CD4-positive, CD25-positive, alpha-beta regulatory T cell (primary cell): Measurements from ENCODE around the gene ITPKC. TPM values are rescaled to one million over a fixed set of nuclear protein-coding genes. Genes with fewer than 3 reads are reported as not detected.
A peak's percentile ranks its signal among the peaks of the same experiment; 100 is the strongest.

Experiments
- ATAC-seq, 2 donors: fragments of 150-1000 bp; cut with Tn5 transposase; one replicate each; pipeline ENCODE4 v1.10.0; 2021; ENCODE audit warnings: low read depth in 2 of 2, moderate number of reproducible peaks in 2 of 2, moderate library complexity in 1 of 2
- DNase-seq, 3 donors: peaks; one replicate each; pipeline versions ENCODE4 v3.0.0 to v3.0.0-alpha.2; 2012 to 2022; ENCODE audit warnings: mixed read lengths in 1 of 3
- H3K27ac ChIP-seq: one replicate; pipeline ENCODE4 v1.7.0; 2013; ENCODE audit warnings: mild to moderate bottlenecking, low read length; ENCODE audit not compliant: insufficient read depth, poor library complexity, severe bottlenecking
- H3K27me3 ChIP-seq: one replicate; pipeline ENCODE4 v1.7.0; 2013; ENCODE audit warnings: low read length; ENCODE audit not compliant: control insufficient read depth, insufficient read depth
- H3K36me3 ChIP-seq: one replicate; pipeline ENCODE4 v1.7.0; 2013; ENCODE audit warnings: mild to moderate bottlenecking, low read length, moderate library complexity; ENCODE audit not compliant: control insufficient read depth, insufficient read depth
- H3K4me1 ChIP-seq: 2 replicates; pipeline ENCODE4 v1.7.0; 2013; ENCODE audit warnings: mild to moderate bottlenecking, low read length; ENCODE audit not compliant: insufficient read depth, control insufficient read depth, poor library complexity, severe bottlenecking
- H3K4me3 ChIP-seq: one replicate; pipeline ENCODE4 v1.7.0; 2013; ENCODE audit warnings: low read depth, mild to moderate bottlenecking, low read length, moderate library complexity
- H3K9me3 ChIP-seq, 2 experiments: 1 replicate in 1 of 2; 2 replicates in 1 of 2; pipeline ENCODE4 v1.7.0; 2013; ENCODE audit warnings: low read length in 2 of 2, mild to moderate bottlenecking in 1 of 2, moderate library complexity in 1 of 2; ENCODE audit not compliant: control insufficient read depth in 2 of 2
- H3K27ac Mint-ChIP-seq, 3 donors: one replicate each; pipeline ENCODE4 v1.8.0; 2020 to 2022; ENCODE audit warnings: mild to moderate bottlenecking in 3 of 3, mixed read lengths in 3 of 3, moderate library complexity in 2 of 3
- H3K27me3 Mint-ChIP-seq: one replicate; pipeline ENCODE4 v1.8.0; 2022; ENCODE audit warnings: mild to moderate bottlenecking, mixed read lengths
- H3K36me3 Mint-ChIP-seq: one replicate; pipeline ENCODE4 v1.8.0; 2020; ENCODE audit warnings: mixed read lengths
- H3K4me1 Mint-ChIP-seq, 4 donors: one replicate each; pipeline ENCODE4 v1.8.0; 2020 to 2022; ENCODE audit warnings: mixed read lengths in 4 of 4, mild to moderate bottlenecking in 1 of 4
- H3K4me3 Mint-ChIP-seq, 4 donors: one replicate each; pipeline ENCODE4 v1.8.0; 2020 to 2022; ENCODE audit warnings: mild to moderate bottlenecking in 4 of 4, mixed read lengths in 4 of 4, moderate library complexity in 3 of 4
- H3K9me3 Mint-ChIP-seq, 7 donors: one replicate each; pipeline ENCODE4 v1.8.0; 2020 to 2022; ENCODE audit warnings: mixed read lengths in 7 of 7, mild to moderate bottlenecking in 3 of 7, moderate library complexity in 2 of 7
- polyA plus RNA-seq, 4 donors: library from polyadenylated mRNA; unstranded; fragments of 300-500 nt; fragmentation: Illumina TruSeq; gene quantifications; one replicate each; pipeline ENCODE4 v1.2.3, GENCODE V29; 2021
- total RNA-seq: library from RNA; stranded (reverse); gene quantifications from one replicate; pipeline ENCODE4 v1.2.3, GENCODE V29; 2022

Gene ITPKC
- total and polyA plus RNA-seq, 5 donors from 2014 or later = 2.2 to 5.6 (median 4.5) TPM

DNA sequence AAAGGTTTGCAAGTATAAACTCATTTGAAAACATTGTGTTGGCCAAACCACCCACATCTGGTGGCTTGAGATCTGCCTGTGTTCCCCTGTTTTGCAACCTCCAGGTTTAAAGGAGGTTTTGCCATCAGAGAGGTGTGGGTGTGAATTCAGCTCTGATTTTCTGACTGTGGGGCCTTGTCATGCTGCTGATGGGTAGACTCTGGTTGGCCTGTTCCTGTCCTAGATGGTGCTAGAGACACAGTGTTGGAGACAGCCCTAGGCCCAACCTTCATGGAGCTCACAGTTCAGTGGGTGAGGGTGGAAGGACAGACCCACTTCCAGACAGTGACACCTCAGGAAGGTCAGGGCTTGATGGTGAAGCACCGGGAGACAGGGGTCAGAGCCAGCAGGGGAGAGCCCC, 68.6 kb downstream of the ITPKC start:
- H3K4me1 ChIP-seq = no peaks in the 10 kb centered on the region
- peak overlapping the region in 2 of 3 donors; percentile 26 to 52 for H3K27ac Mint-ChIP-seq
- H3K9me3 Mint-ChIP-seq = no peaks in the 10 kb centered on the region
- no peak overlapping the region for H3K27ac ChIP-seq
- DNase-seq (no peak), ATAC-seq (no peak)
- H3K4me1 Mint-ChIP-seq = peaks cover 0 to 17% (median 10%) of the 10 kb centered on the region in 4 donors
- H3K36me3 Mint-ChIP-seq = peaks cover 24% of the 10 kb centered on the region
- H3K27me3 ChIP-seq = no peaks in the 10 kb centered on the region
- peaks cover 20% of the 10 kb centered on the region for H3K36me3 ChIP-seq
- H3K27me3 Mint-ChIP-seq = no peaks in the 10 kb centered on the region
- no peak overlapping the region for H3K4me3 Mint-ChIP-seq
- no peaks in the 10 kb centered on the region for H3K9me3 ChIP-seq
- H3K4me3 ChIP-seq = no peak overlapping the region

DNA sequence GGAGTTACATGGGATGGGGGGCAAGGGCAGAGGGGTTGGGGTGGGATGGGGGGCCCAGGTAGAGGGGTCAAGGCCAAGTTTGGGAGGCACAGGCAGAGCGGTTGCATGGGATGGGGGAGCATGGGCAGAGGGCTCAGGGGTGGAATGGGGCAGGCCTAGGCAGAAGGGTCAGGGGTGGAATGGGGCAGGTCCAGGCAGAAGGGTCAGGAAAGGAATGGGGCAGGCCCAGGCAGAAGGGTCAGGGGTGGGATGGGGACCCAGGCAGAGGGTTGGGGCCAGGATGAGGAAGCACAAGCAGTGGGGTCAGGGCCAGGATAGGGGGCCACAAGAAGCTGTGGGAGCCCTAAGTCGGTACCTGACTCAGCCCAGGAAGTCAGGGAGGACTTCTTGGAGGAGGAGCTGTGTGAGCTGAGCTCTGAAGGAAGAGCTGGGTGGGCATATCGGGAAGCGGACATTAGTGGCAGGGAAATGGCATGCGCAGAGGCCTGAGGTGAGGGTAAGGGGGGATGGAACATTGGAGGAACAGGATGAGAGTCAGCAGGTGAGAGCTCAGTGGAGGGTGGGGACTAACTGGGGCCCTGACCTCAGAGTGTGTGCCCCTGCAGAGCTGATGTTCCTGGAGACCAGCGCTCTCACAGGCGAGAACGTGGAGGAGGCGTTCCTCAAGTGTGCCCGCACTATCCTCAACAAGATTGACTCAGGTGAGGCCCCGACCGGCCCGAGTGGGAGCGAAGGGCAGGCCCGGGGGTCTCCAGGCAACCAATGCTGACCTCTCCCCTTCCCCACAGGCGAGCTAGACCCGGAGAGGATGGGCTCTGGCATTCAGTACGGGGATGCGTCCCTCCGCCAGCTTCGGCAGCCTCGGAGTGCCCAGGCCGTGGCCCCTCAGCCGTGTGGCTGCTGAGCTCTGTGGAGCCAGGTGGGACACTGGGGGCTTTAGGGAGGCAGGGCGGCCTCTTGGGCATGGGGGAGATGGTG, 69.4 kb downstream of the ITPKC start:
- ATAC-seq = no peak
- Mint-ChIP-seq H3K36me3 (peaks cover 21% of the 10 kb centered on the region), H3K4me3 (no peak overlapping the region), H3K4me1 (peaks cover 0 to 14% (median 10%) of the 10 kb centered on the region in 4 donors), H3K9me3 (no peaks in the 10 kb centered on the region), H3K27me3 (no peaks in the 10 kb centered on the region), H3K27ac (no peak overlapping the region)
- Histone ChIP-seq H3K4me1 (no peaks in the 10 kb centered on the region), H3K27ac (no peak overlapping the region), H3K36me3 (peaks cover 25% of the 10 kb centered on the region), H3K4me3 (no peak overlapping the region), H3K27me3 (no peaks in the 10 kb centered on the region), H3K9me3 (no peaks in the 10 kb centered on the region)
- DNase-seq = no peak

Other genes with a start within 250 kb of the ITPKC start
- 195 TPM for gene SHKBP1, start 140.2 kb upstream of the ITPKC start, total RNA-seq
- gene SHKBP1, start 140.2 kb upstream of the ITPKC start, polyA plus RNA-seq = 100 to 1,000 TPM; 120 to 172 (median 151) TPM
- gene LTBP4, start 115.7 kb upstream of the ITPKC start, total RNA-seq = 115 TPM
- 10 to 100 TPM; 20.7 to 32.0 (median 26.7) TPM for gene LTBP4, start 115.7 kb upstream of the ITPKC start, polyA plus RNA-seq
- 10.4 TPM for gene NUMBL, start 26.5 kb upstream of the ITPKC start, total RNA-seq
- 1 to 10 TPM in 1 of 4 donors, under 1 TPM in 3; 0.17 to 1.3 (median 0.43) TPM for gene NUMBL, start 26.5 kb upstream of the ITPKC start, polyA plus RNA-seq
- gene COQ8B, start 226 bp upstream of the ITPKC start, total RNA-seq = 32.4 TPM
- 10 to 100 TPM; 10.6 to 15.0 (median 13.5) TPM for gene COQ8B, start 226 bp upstream of the ITPKC start, polyA plus RNA-seq
- gene ACTMAP, start 33.4 kb downstream of the ITPKC start, total RNA-seq = 5.5 TPM
- gene ACTMAP, start 33.4 kb downstream of the ITPKC start, polyA plus RNA-seq = 1 to 10 TPM; 2.1 to 3.2 (median 2.6) TPM
- gene SNRPA, start 34.1 kb downstream of the ITPKC start, total RNA-seq = 78.6 TPM
- gene SNRPA, start 34.1 kb downstream of the ITPKC start, polyA plus RNA-seq = 10 to 100 TPM; 36.3 to 45.7 (median 40.5) TPM
- not detected for gene MIA, start 58.4 kb downstream of the ITPKC start, total RNA-seq
- gene MIA, start 58.4 kb downstream of the ITPKC start, polyA plus RNA-seq = not detected
- 62.2 TPM for gene RAB4B, start 61.1 kb downstream of the ITPKC start, total RNA-seq
- 10 to 100 TPM; 72.8 to 89.3 (median 80.1) TPM for gene RAB4B, start 61.1 kb downstream of the ITPKC start, polyA plus RNA-seq
- gene EGLN2, start 82.1 kb downstream of the ITPKC start, total RNA-seq = 135 TPM
- gene EGLN2, start 82.1 kb downstream of the ITPKC start, polyA plus RNA-seq = 100 to 1,000 TPM; 159 to 191 (median 177) TPM
- gene CYP2A6, start 133.3 kb downstream of the ITPKC start, total RNA-seq = not detected
- gene CYP2A6, start 133.3 kb downstream of the ITPKC start, polyA plus RNA-seq = not detected
- gene CYP2A7, start 165.1 kb downstream of the ITPKC start, total RNA-seq = not detected
- gene CYP2A7, start 165.1 kb downstream of the ITPKC start, polyA plus RNA-seq = not detected